ENCODE data around the gene ENPP3.
"Not testable (repeated sequence)": the region's sequence is repeated elsewhere in the genome, so short reads cannot be mapped to it uniquely, and the experiment has no call there.

ENPP3 gene

GRCh38 chr6:131687022-131687421 is 49.9 kb downstream of the ENPP3 start:
- no peak for DNase-seq (ENCODE audit: low read depth)

GRCh38 chr6:131688286-131688685 is 51.2 kb downstream of the ENPP3 start:
- no peak for DNase-seq (ENCODE audit: low read depth)

GRCh38 chr6:131692031-131692430 is 54.9 kb downstream of the ENPP3 start:
- DNase-seq (ENCODE audit: low read depth): no peak

DNA sequence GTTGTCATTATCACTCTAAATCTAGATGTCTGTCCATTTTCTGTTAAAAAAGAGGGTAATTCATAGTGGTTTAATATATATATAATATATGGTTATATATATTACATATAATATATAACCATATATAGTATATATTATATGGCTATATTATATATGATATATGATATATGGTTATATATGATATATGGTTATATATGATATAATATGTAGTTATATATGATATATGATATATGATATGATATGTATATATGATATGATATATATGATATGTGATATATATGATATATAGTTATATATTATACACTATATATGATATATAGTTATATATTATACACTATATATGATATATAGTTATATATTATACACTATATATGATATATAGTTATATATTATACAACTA is 55.5 kb downstream of the ENPP3 start:
- no peak for DNase-seq (ENCODE audit: low read depth)

- DNase-seq (ENCODE audit: low read depth): no peak
Observed at GRCh38 chr6:131693384-131693783, 56.3 kb downstream of the ENPP3 start.

- no peak for DNase-seq (ENCODE audit: low read depth)
Observed at GRCh38 chr6:131694832-131695426, 57.8 kb downstream of the ENPP3 start.

- DNase-seq (ENCODE audit: low read depth): no peak
Observed at GRCh38 chr6:131696956-131697355, 59.9 kb downstream of the ENPP3 start.

DNA sequence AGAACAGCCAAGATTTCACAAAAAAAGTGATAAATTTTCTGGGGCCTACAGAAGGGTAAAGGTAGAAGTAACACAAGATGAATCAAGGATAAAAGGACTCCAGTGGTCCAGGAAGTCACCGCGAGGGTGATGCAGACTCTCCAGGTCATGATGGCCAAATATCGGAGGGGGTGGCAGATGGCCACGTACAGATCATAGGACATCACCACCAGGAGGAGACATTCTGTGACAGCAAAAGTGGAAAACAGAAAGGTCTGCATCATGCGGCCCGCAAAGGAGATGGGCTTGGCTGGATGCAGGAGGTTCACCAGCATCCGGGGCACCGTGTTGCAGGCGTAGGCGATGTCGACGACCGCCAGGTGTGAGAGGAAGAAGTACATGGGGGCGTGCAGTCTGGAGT is 63.7 kb downstream of the ENPP3 start:
- DNase-seq (ENCODE audit: low read depth): not testable (repeated sequence)

DNA sequence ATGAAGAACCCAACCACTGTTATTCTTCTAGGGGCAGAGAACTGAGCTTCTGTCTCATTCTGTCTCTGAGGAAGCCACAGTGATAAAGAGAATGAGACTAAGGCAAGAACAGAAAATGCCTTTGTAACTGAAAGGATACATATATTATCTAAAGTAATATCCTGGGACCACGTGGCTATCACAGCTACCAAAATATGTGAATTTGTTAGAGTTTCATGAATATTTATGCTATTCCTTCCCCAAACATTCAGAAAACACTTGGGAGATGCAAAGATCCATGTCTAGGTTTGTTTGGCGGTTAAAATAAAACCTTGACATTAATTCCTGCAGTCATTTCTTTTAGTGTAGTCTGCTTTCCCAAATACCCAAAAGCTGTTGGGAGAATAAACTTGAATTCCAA is 66.8 kb downstream of the ENPP3 start:
- not testable (repeated sequence) for DNase-seq (ENCODE audit: low read depth)

DNA sequence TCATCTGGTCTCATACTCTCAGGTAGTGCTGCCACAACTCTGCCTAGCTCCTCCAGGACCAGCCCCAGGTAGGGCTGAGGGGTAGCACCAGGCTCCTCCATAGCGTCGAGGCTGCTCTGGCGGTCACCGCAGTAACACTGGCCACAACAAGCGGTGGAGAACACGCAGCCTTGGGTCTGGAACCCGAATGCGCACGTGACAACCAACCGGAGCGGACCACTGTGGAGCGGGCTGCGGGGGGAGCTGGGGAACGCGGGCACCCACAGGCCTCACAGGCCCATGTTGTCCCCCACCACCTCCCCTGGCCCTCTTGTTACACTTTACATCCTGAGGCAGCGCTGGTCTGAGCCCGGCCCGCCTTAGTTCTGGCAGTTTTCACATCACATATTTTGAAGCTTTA is 73.8 kb downstream of the ENPP3 start, which contains the start of gene CTAGE9:
Gene CTAGE9 (minus strand): TSS at position 101 of the 400 bp plus-strand sequence. CDS start 0 bp downstream, at position 101.
- not testable (repeated sequence) for DNase-seq (ENCODE audit: low read depth)

GRCh38 chr6:131715567-131715966 is 78.5 kb downstream of the ENPP3 start:
- DNase-seq (ENCODE audit: low read depth): not testable (repeated sequence)

DNA sequence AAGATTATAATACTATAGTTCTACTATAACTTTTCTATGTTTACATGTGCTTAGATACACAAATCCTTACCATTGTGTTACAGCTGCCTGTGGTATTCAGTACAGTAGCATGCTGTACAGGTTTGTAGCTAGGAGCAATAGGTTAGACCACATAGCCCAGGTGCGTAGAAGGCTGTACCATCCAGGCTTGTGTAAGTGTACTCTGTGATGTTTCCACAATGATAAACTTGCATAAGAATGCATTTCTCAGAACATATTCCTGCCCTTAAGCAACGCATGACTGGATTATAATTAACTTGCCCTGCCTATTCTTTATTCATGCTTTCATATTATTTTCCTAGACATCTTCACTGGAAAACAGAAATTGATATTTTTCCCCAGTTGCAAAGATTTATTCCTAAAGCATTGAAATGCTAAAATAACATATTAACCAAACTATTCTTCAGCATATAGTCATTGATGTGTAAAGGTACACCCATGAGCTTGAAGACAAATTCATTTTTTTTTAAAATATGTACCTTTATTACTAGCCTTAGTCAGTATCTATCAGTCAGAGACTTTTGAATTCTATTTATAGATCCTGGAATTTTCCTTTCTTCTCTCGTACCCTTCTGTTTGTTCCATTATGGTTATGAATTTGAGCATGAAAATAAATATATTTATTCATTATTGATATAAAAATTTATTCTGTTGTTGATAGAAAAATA is 80.9 kb downstream of the ENPP3 start:
- DNase-seq (ENCODE audit: low read depth): no peak

- no peak for DNase-seq (ENCODE audit: low read depth)
Observed at GRCh38 chr6:131721161-131721560, 84.1 kb downstream of the ENPP3 start.

- DNase-seq (ENCODE audit: low read depth): no peak
Observed at GRCh38 chr6:131724114-131724513, 87.0 kb downstream of the ENPP3 start.

DNA sequence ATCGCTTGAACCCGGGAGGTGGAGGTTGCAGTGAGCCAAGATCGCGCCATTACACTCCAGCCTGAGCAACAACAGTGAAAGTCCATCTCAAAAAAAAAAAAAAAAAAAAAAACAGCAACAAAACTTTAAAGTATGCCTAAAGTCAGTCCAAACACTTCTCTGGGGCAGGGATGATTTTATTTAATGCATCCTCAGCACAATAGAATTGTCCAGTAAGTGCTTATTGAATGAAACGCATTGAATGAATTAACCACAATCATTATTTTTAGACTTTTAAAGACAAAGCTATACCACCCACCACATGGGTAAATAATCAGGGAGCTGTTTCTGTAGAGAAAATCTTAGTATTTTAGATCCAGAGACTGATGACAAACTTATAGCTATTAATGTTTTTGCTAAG is 90.4 kb downstream of the ENPP3 start:
- no peak for DNase-seq (ENCODE audit: low read depth)

- DNase-seq (ENCODE audit: low read depth): no peak
Observed at GRCh38 chr6:131727868-131728267, 90.8 kb downstream of the ENPP3 start.

DNA sequence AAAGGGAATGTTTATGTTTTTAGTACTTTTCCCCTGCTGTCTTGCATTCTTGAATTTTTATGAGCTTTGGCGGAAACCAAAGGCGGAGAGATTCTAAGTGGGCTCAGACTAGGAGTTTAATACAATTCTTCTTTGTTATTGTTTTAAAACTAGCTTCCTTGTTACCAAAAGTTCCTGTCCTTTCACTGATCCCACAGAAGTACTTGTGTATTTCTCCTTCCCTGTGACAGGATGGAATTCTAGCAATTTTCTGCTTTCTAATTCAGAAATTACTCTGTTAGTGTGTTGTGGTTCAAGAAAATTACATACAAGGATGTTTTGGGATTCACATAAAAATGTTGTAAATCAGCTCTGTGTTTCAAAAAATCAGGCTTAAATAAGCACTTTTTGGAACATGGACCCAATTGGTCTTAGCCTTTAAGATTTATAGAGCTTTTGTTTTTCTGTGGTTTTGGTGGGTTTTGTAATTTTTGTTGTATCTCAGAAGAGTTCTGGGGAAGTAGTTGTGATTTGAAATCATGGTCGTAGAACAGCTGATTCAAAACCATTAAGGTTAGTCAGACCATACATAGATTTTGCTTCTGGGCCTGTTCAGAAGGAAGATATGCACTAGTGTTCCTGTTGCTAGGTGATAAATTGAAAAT is 91.3 kb downstream of the ENPP3 start:
- DNase-seq (ENCODE audit: low read depth): no peak

DNA sequence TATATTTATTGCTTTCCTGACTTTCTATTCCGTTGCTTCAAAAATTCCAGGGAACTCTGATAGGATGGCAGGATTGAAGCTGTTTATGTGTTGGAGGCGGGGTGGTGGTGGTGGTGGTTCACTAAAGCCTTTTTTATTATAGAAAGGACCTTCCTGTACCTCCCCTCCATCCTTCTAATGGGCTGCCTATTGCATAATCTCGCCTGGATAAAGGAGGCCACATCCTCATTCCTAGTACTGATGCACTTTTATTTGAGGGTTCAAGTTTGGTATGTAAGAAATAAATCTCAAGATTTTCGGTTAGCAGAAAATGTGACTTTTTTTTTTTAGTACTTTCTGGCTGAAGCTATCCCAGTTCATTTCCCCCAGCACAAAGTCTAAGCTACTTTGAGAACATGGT is 92.4 kb downstream of the ENPP3 start:
- DNase-seq (ENCODE audit: low read depth): no peak

- DNase-seq (ENCODE audit: low read depth): no peak
Observed at GRCh38 chr6:131730264-131730663, 93.2 kb downstream of the ENPP3 start.

- DNase-seq (ENCODE audit: low read depth): no peak
Observed at GRCh38 chr6:131731224-131731623, 94.1 kb downstream of the ENPP3 start.

GRCh38 chr6:131733376-131734016 is 96.4 kb downstream of the ENPP3 start:
- no peak for DNase-seq (ENCODE audit: low read depth)

DNA sequence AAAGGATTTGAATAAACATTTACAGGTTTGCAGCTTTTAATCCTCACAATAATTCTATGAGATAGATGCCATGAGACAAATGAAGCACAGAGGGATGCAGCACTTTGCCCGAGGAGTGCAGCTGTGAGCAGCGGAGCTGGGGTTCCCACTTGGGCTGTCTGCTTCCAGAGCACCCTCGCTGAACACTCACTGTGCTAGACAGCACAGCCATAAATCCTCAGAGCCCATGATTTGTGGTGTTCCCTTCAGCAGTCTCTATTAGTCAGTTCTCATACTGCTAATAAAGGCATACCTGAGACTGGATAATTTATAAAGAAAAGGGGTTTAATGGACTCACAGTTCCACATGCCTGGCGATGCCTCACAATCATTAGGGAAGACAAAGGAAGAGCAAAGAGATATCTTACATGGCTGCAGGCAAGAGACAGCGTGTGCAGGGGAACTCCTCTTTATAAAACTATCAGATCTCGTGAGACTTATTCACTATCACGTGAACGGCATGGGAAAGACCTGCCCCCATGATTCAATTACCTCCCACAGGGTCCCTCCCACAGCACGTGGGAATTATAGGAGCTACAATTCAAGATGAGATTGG is 99.0 kb downstream of the ENPP3 start:
- no peak for DNase-seq (ENCODE audit: low read depth)

Data from stimulated activated CD8-positive, alpha-beta memory T cell treated with anti-CD3 and anti-CD28 coated beads, Interleukin-12 subunit alpha, Interleukin-12 subunit beta, amount 100 ng/mL, for 4 hours (primary cell).